Osteoblast (primary cell): ENCODE results near the gene PPIL1. TPM values are rescaled to one million over a fixed set of nuclear protein-coding genes. Genes with fewer than 3 reads are reported as not detected.

Source experiments
- DNase-seq: peaks from one replicate; pipeline ENCODE4 v3.0.0; 2011; ENCODE audit warnings: low spot score, mixed read lengths; ENCODE audit not compliant: insufficient read length; ENCODE audit errors: missing footprints
- H2AFZ ChIP-seq: 2 replicates; pipeline ENCODE4 v1.6.0; 2011; ENCODE audit warnings: mild to moderate bottlenecking, low read length
- H3K27ac ChIP-seq: 2 replicates; pipeline ENCODE4 v1.5.1; 2011; ENCODE audit warnings: mild to moderate bottlenecking, low read depth, low read length, moderate library complexity
- H3K27me3 ChIP-seq: 2 replicates; pipeline ENCODE4 v1.6.0; 2012; ENCODE audit warnings: mild to moderate bottlenecking, control low read depth, inconsistent platforms, low read length, moderate library complexity; ENCODE audit not compliant: insufficient read depth
- H3K36me3 ChIP-seq: 2 replicates; pipeline ENCODE4 v1.5.1; 2011; ENCODE audit warnings: mild to moderate bottlenecking, low read length, control low read depth, moderate library complexity; ENCODE audit not compliant: insufficient read depth
- H3K4me1 ChIP-seq: 2 replicates; pipeline ENCODE4 v1.5.1; 2011; ENCODE audit warnings: mild to moderate bottlenecking, low read length, control low read depth, moderate library complexity; ENCODE audit not compliant: insufficient read depth
- H3K4me2 ChIP-seq: 2 replicates; pipeline ENCODE4 v1.6.0; 2011; ENCODE audit warnings: mild to moderate bottlenecking, low read length; ENCODE audit not compliant: insufficient read depth
- H3K4me3 ChIP-seq: fragments of 200-600 bp; sonication (generic); 3 replicates; pipeline ENCODE4 v1.5.1; 2012; ENCODE audit warnings: mild to moderate bottlenecking, low read length, inconsistent platforms; ENCODE audit not compliant: insufficient read depth
- H3K79me2 ChIP-seq: 2 replicates; pipeline ENCODE4 v1.6.0; 2012; ENCODE audit warnings: mild to moderate bottlenecking, low read length, control low read depth, inconsistent platforms; ENCODE audit not compliant: insufficient read depth
- H3K9me3 ChIP-seq: 2 replicates; pipeline ENCODE4 v1.5.1; 2011; ENCODE audit warnings: low read depth, low read length, control low read depth
- H4K20me1 ChIP-seq: 2 replicates; pipeline ENCODE4 v1.6.0; 2012; ENCODE audit warnings: mild to moderate bottlenecking, low read length, control low read depth; ENCODE audit not compliant: insufficient read depth
- CTCF ChIP-seq: IDR thresholded peaks from 2 replicates; pipeline ENCODE4 v1.5.1; 2011; ENCODE audit warnings: mild to moderate bottlenecking, low read depth, low read length, moderate library complexity; ENCODE audit errors: extremely low read depth
- total RNA-seq: library from RNA; depleted of rRNA; stranded (reverse); fragments of >200 nt; gene quantifications from 2 replicates; pipeline ENCODE4 v1.2.3, GENCODE V29; 2012

PPIL1 gene
- total RNA-seq, 1 donor, result 9.8 TPM

- no peak overlapping the region for H3K4me2 ChIP-seq
- H4K20me1 ChIP-seq, result peaks cover 18% of the 10 kb centered on the region
- TF ChIP-seq CTCF, result no peak
- no peak overlapping the region for H3K27ac ChIP-seq
- no peak overlapping the region for H3K4me3 ChIP-seq
- H2AFZ ChIP-seq, result no peak overlapping the region
- no peak for DNase-seq
- H3K9me3 ChIP-seq, result no peaks in the 10 kb centered on the region
- peaks cover 9% of the 10 kb centered on the region for H3K4me1 ChIP-seq
- peaks cover 27% of the 10 kb centered on the region for H3K36me3 ChIP-seq
- no peaks in the 10 kb centered on the region for H3K79me2 ChIP-seq
- no peaks in the 10 kb centered on the region for H3K27me3 ChIP-seq
These were observed 33.2 kb upstream of the PPIL1 start for GRCh38 chr6:36907781-36908180.

DNA sequence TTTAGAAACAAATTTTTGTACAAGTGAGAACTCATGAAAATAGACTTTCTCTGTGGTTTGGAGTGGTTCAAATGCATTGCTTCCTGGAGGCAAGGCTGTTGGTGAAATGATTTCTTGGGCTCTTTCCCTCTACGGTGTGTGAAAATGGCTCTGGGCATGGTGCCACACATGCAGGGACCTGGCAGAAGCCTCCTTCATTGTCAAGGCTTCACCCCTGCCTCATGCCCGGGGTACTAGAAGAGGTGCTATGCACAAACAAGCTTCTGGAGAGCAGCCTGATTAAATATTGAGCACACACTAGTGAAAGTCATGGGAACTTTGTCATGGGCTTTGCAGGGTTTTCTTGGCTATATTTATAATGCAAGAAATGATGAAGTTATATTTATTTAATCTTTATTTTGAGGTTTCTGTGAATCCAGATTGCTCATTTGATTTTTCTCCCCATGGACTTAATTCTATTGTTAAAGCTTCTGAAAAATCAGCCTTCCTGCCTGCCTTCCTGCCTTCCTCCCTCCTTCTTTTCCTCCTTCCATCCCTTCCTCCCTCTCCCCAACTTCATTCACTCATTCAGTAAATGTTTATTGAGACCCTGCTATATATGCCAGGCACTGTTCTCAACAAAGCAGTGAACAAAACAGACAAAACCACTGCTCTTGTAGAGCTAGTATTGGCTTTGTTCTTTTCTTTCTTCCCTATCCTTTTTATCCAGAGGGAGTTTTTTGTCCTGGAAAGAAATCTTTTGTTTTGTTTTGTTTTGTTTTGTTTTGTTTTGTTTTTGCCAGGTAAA is 32.1 kb upstream of the PPIL1 start:
- peaks cover 37% of the 10 kb centered on the region for H3K36me3 ChIP-seq
- H3K4me2 ChIP-seq, result no peak overlapping the region
- peaks cover 15% of the 10 kb centered on the region for H4K20me1 ChIP-seq
- H3K27me3 ChIP-seq, result no peaks in the 10 kb centered on the region
- no peak for TF ChIP-seq CTCF
- no peak overlapping the region for H3K4me3 ChIP-seq
- H3K27ac ChIP-seq, result no peak overlapping the region
- no peaks in the 10 kb centered on the region for H3K4me1 ChIP-seq
- H3K9me3 ChIP-seq, result no peaks in the 10 kb centered on the region
- no peak for DNase-seq
- no peak overlapping the region for H2AFZ ChIP-seq
- H3K79me2 ChIP-seq, result no peaks in the 10 kb centered on the region

GRCh38 chr6:36904851-36905393 is 30.3 kb upstream of the PPIL1 start:
- H3K79me2 ChIP-seq, result no peaks in the 10 kb centered on the region
- no peak overlapping the region for H3K4me2 ChIP-seq
- TF ChIP-seq CTCF, result no peak
- no peaks in the 10 kb centered on the region for H3K4me1 ChIP-seq
- no peak overlapping the region for H2AFZ ChIP-seq
- peaks cover 15% of the 10 kb centered on the region for H4K20me1 ChIP-seq
- peaks cover 37% of the 10 kb centered on the region for H3K36me3 ChIP-seq
- no peak overlapping the region for H3K4me3 ChIP-seq
- DNase-seq, result no peak
- no peaks in the 10 kb centered on the region for H3K27me3 ChIP-seq
- H3K27ac ChIP-seq, result no peak overlapping the region
- H3K9me3 ChIP-seq, result no peaks in the 10 kb centered on the region

- Histone ChIP-seq H2AFZ (no peak overlapping the region), H3K9me3 (no peaks in the 10 kb centered on the region), H3K79me2 (peaks cover 1% of the 10 kb centered on the region), H3K27ac (no peak overlapping the region), H3K4me1 (no peaks in the 10 kb centered on the region), H4K20me1 (peaks cover 13% of the 10 kb centered on the region), H3K36me3 (peaks cover 45% of the 10 kb centered on the region), H3K27me3 (no peaks in the 10 kb centered on the region), H3K4me2 (no peak overlapping the region), H3K4me3 (no peak overlapping the region)
- no peak for TF ChIP-seq CTCF
- no peak for DNase-seq
These were observed 29.5 kb upstream of the PPIL1 start for GRCh38 chr6:36904114-36904513.
